HEK293 (cell line): ENCODE measurements around the gene SLC23A3.
A peak's percentile ranks its signal among the peaks of the same experiment; 100 is the strongest.

Experiments used
- BCL11A ChIP-seq: fragments of 450-650 bp; formaldehyde crosslinking; IDR thresholded peaks from 2 replicates; pipeline ENCODE4 v1.5.1; 2016; ENCODE audit warnings: low read depth, missing biosample characterization, missing genetic modification characterization
- GFI1B ChIP-seq: fragments of 450-650 bp; formaldehyde crosslinking; IDR thresholded peaks from 2 replicates; pipeline ENCODE4 v1.5.1; 2016; ENCODE audit warnings: missing biosample characterization, missing genetic modification characterization
- KLF7 ChIP-seq: fragments of 450-650 bp; formaldehyde crosslinking; IDR thresholded peaks from 2 replicates; pipeline ENCODE4 v1.5.1; 2016; ENCODE audit warnings: missing biosample characterization, missing genetic modification characterization, borderline replicate concordance
- KLF8 ChIP-seq: fragments of 450-650 bp; formaldehyde crosslinking; IDR thresholded peaks from 2 replicates; pipeline ENCODE4 v1.5.1; 2016; ENCODE audit warnings: missing biosample characterization, missing genetic modification characterization
- PBX3 ChIP-seq: sonication (generic); formaldehyde crosslinking; IDR thresholded peaks from 2 replicates; pipeline ENCODE4 v1.8.1; 2022; ENCODE audit warnings: mild to moderate bottlenecking, moderate library complexity, missing genetic modification reagents
- PRDM10 ChIP-seq: fragments of 450-650 bp; formaldehyde crosslinking; IDR thresholded peaks from 2 replicates; pipeline ENCODE4 v1.5.1; 2016; ENCODE audit warnings: missing biosample characterization, missing genetic modification characterization
- SCRT1 ChIP-seq: fragments of 450-650 bp; formaldehyde crosslinking; IDR thresholded peaks from 2 replicates; pipeline ENCODE4 v1.5.1; 2016; ENCODE audit warnings: missing biosample characterization, missing genetic modification characterization, borderline replicate concordance
- SCRT2 ChIP-seq: fragments of 450-650 bp; formaldehyde crosslinking; IDR thresholded peaks from 2 replicates; pipeline ENCODE4 v1.5.1; 2016; ENCODE audit warnings: missing biosample characterization, missing genetic modification characterization
- SP7 ChIP-seq: fragments of 450-650 bp; formaldehyde crosslinking; IDR thresholded peaks from 2 replicates; pipeline ENCODE4 v1.5.1; 2016; ENCODE audit warnings: missing biosample characterization, missing genetic modification characterization
- TCF7L2 ChIP-seq: IDR thresholded peaks from 2 replicates; pipeline ENCODE4 v1.6.1; 2011; ENCODE audit warnings: low read depth, mild to moderate bottlenecking, inconsistent platforms, low read length, moderate library complexity, borderline replicate concordance
- ZBTB17 ChIP-seq: fragments of 450-650 bp; formaldehyde crosslinking; IDR thresholded peaks from 2 replicates; pipeline ENCODE4 v1.5.1; 2016; ENCODE audit warnings: missing biosample characterization, missing genetic modification characterization
- ZFHX2 ChIP-seq: fragments of 450-650 bp; formaldehyde crosslinking; conservative IDR thresholded peaks from 2 replicates; pipeline ENCODE4 v1.5.1; 2016; ENCODE audit warnings: missing biosample characterization, missing genetic modification characterization
- ZFP37 ChIP-seq: fragments of 450-650 bp; formaldehyde crosslinking; IDR thresholded peaks from 2 replicates; pipeline ENCODE4 v1.5.1; 2016; ENCODE audit warnings: missing biosample characterization, missing genetic modification characterization
- ZNF140 ChIP-seq: fragments of 450-650 bp; formaldehyde crosslinking; IDR thresholded peaks from 2 replicates; pipeline ENCODE4 v1.5.1; 2016; ENCODE audit warnings: missing biosample characterization, missing genetic modification characterization
- ZNF157 ChIP-seq: fragments of 450-650 bp; formaldehyde crosslinking; IDR thresholded peaks from 2 replicates; pipeline ENCODE4 v1.5.1; 2016; ENCODE audit warnings: missing biosample characterization, missing genetic modification characterization
- ZNF184 ChIP-seq: fragments of 450-650 bp; IDR thresholded peaks from 2 replicates; pipeline ENCODE4 v1.5.1; 2018; ENCODE audit warnings: missing biosample characterization, mild to moderate bottlenecking, missing genetic modification characterization
- ZNF221 ChIP-seq: fragments of 450-650 bp; formaldehyde crosslinking; IDR thresholded peaks from 2 replicates; pipeline ENCODE4 v1.5.1; 2017; ENCODE audit warnings: missing biosample characterization, missing genetic modification characterization, borderline replicate concordance
- ZNF223 ChIP-seq: fragments of 450-650 bp; formaldehyde crosslinking; IDR thresholded peaks from 2 replicates; pipeline ENCODE4 v1.5.1; 2016; ENCODE audit warnings: missing biosample characterization, missing genetic modification characterization
- ZNF239 ChIP-seq: fragments of 450-650 bp; formaldehyde crosslinking; IDR thresholded peaks from 2 replicates; pipeline ENCODE4 v1.5.1; 2016; ENCODE audit warnings: missing biosample characterization, missing genetic modification characterization
- ZNF266 ChIP-seq: fragments of 450-650 bp; formaldehyde crosslinking; IDR thresholded peaks from 2 replicates; pipeline ENCODE4 v1.5.1; 2016; ENCODE audit warnings: missing biosample characterization, missing genetic modification characterization, low read depth
- ZNF274 ChIP-seq, 2 experiments: fragments of 200-500 bp in 1 of 2; fragments of 450-650 bp in 1 of 2; sonication (Bioruptor generic) in 1 of 2; formaldehyde crosslinking in 1 of 2; IDR thresholded peaks; 2 replicates each; pipeline versions ENCODE4 v1.5.1 to v1.6.1; 2014 to 2016; ENCODE audit warnings: borderline replicate concordance in 1 of 2, inconsistent platforms in 1 of 2, low read length in 1 of 2, missing biosample characterization in 1 of 2, missing genetic modification characterization in 1 of 2
- ZNF280C ChIP-seq: fragments of 450-650 bp; formaldehyde crosslinking; IDR thresholded peaks from 2 replicates; pipeline ENCODE4 v1.5.1; 2016; ENCODE audit warnings: missing biosample characterization, missing genetic modification characterization
- ZNF391 ChIP-seq: fragments of 450-650 bp; formaldehyde crosslinking; IDR thresholded peaks from 2 replicates; pipeline ENCODE4 v1.5.1; 2016; ENCODE audit warnings: low read depth, missing biosample characterization, missing genetic modification characterization, borderline replicate concordance
- ZNF510 ChIP-seq: fragments of 450-650 bp; formaldehyde crosslinking; IDR thresholded peaks from 2 replicates; pipeline ENCODE4 v1.5.1; 2018; ENCODE audit warnings: mild to moderate bottlenecking, missing genetic modification characterization, missing biosample characterization; ENCODE audit not compliant: insufficient replicate concordance
- ZNF521 ChIP-seq: fragments of 450-650 bp; formaldehyde crosslinking; IDR thresholded peaks from 2 replicates; pipeline ENCODE4 v1.5.1; 2017; ENCODE audit warnings: missing biosample characterization, mild to moderate bottlenecking, missing genetic modification characterization
- ZNF549 ChIP-seq: fragments of 450-650 bp; IDR thresholded peaks from 2 replicates; pipeline ENCODE4 v1.5.1; 2018; ENCODE audit warnings: missing biosample characterization, missing genetic modification characterization, mild to moderate bottlenecking, inconsistent platforms, moderate library complexity
- ZNF560 ChIP-seq: fragments of 450-650 bp; formaldehyde crosslinking; IDR thresholded peaks from 2 replicates; pipeline ENCODE4 v1.5.1; 2017; ENCODE audit warnings: missing biosample characterization, missing genetic modification characterization, borderline replicate concordance
- ZNF596 ChIP-seq: fragments of 450-650 bp; IDR thresholded peaks from 2 replicates; pipeline ENCODE4 v1.5.0; 2018; ENCODE audit warnings: missing biosample characterization, mild to moderate bottlenecking, missing genetic modification characterization, moderate library complexity
- ZNF658 ChIP-seq: fragments of 450-650 bp; formaldehyde crosslinking; IDR thresholded peaks from 2 replicates; pipeline ENCODE4; 2016; ENCODE audit warnings: missing biosample characterization, missing genetic modification characterization
- ZNF670 ChIP-seq: fragments of 450-650 bp; formaldehyde crosslinking; IDR thresholded peaks from 2 replicates; pipeline ENCODE4 v1.5.1; 2016; ENCODE audit warnings: missing biosample characterization, missing genetic modification characterization, low read depth
- ZNF76 ChIP-seq: fragments of 450-650 bp; formaldehyde crosslinking; IDR thresholded peaks from 2 replicates; pipeline ENCODE4; 2016; ENCODE audit warnings: low read depth, missing biosample characterization, missing genetic modification characterization, borderline replicate concordance
- ZNF785 ChIP-seq: fragments of 450-650 bp; formaldehyde crosslinking; IDR thresholded peaks from 2 replicates; pipeline ENCODE4 v1.5.1; 2016; ENCODE audit warnings: missing biosample characterization, missing genetic modification characterization
- ZNF791 ChIP-seq: fragments of 450-650 bp; formaldehyde crosslinking; IDR thresholded peaks from 2 replicates; pipeline ENCODE4 v1.5.1; 2016; ENCODE audit warnings: missing biosample characterization, missing genetic modification characterization
- ZXDB ChIP-seq: fragments of 450-650 bp; formaldehyde crosslinking; IDR thresholded peaks from 2 replicates; pipeline ENCODE4 v1.5.1; 2016; ENCODE audit warnings: missing biosample characterization, missing genetic modification characterization

SLC23A3 gene

GRCh38 chr2:219176818-219177551, 7.2 kb upstream of the SLC23A3 start, which contains the start of gene CNPPD1 (continued):
- TF ChIP-seq ZNF280C (tag by site-specific recombination) (no peak), ZNF391 (tag by site-specific recombination) (peak; percentile 13; the same call in 1 of the 2 replicates), SCRT2 (no peak), ZNF140 (tag by site-specific recombination) (no peak), KLF7 (tag by site-specific recombination) (no peak), ZNF560 (no peak), ZFP37 (tag by site-specific recombination) (no peak), ZXDB (tag by site-specific recombination) (peak; percentile 59; the same call in 1 of the 2 replicates), ZNF658 (no peak), ZNF76 (no peak), ZNF510 (tag by site-specific recombination) (no peak), ZBTB17 (tag by site-specific recombination) (peak; percentile 59; the same call in 1 of the 2 replicates), ZNF157 (no peak), ZNF221 (tag by site-specific recombination) (no peak), ZNF223 (no peak), PRDM10 (tag by site-specific recombination) (no peak), GFI1B (tag by site-specific recombination) (no peak), SCRT1 (no peak), SP7 (peak; percentile 59), ZNF670 (tag by site-specific recombination) (no peak), ZNF785 (tag by site-specific recombination) (no peak), ZNF596 (tag by site-specific recombination) (no peak), ZNF184 (tag by site-specific recombination) (no peak), PBX3 (CRISPR knock-in tag) (no peak; the same call in 1 of the 2 replicates), ZNF791 (tag by site-specific recombination) (no peak), ZNF266 (tag by site-specific recombination) (no peak), ZNF274 (IDR thresholded peaks at IDR 0.05; ENCODE audit: low read length) (no peak), ZNF274 (tag by site-specific recombination; IDR thresholded peaks at IDR 0.05; ENCODE audit: borderline replicate concordance) (no peak), KLF8 (tag by site-specific recombination) (peak; percentile 87), ZNF239 (tag by site-specific recombination) (no peak), ZNF521 (no peak), ZNF549 (tag by site-specific recombination) (no peak), ZFHX2 (tag by site-specific recombination) (peak; percentile 70), TCF7L2 (no peak), BCL11A (tag by site-specific recombination) (no peak)
